GM21529 (cell line): Measurements from ENCODE around the gene LGR5.

Source experiments
- ATAC-seq: cut with Tn5 transposase; IDR thresholded peaks from one replicate; pipeline ENCODE4 v1.9.1; 2021; ENCODE audit not compliant: unreplicated experiment

LGR5 gene

GRCh38 chr12:71591601-71592000 lies 152.0 kb downstream of the LGR5 start:
- ATAC-seq: no peak

GRCh38 chr12:71592841-71593240 lies 153.2 kb downstream of the LGR5 start:
- no peak for ATAC-seq

GRCh38 chr12:71594214-71594948 lies 154.8 kb downstream of the LGR5 start:
- ATAC-seq: no peak

GRCh38 chr12:71599210-71599609 lies 159.6 kb downstream of the LGR5 start:
- no peak for ATAC-seq

- no peak for ATAC-seq
Observed at GRCh38 chr12:71601546-71601945, 161.9 kb downstream of the LGR5 start.

GRCh38 chr12:71602761-71603577 lies 163.4 kb downstream of the LGR5 start:
- no peak for ATAC-seq

GRCh38 chr12:71605039-71605438 lies 165.4 kb downstream of the LGR5 start:
- ATAC-seq: no peak

- no peak for ATAC-seq
Observed at GRCh38 chr12:71607494-71608330, 168.1 kb downstream of the LGR5 start.

GRCh38 chr12:71610031-71610795 lies 170.6 kb downstream of the LGR5 start:
- no peak for ATAC-seq

- no peak for ATAC-seq
Observed at GRCh38 chr12:71621938-71622337, 182.3 kb downstream of the LGR5 start.

- no peak for ATAC-seq
Observed at GRCh38 chr12:71625476-71625875, 185.9 kb downstream of the LGR5 start.

- peak; percentile 80 for ATAC-seq
Observed at GRCh38 chr12:71626098-71626497, 186.5 kb downstream of the LGR5 start.

- ATAC-seq: no peak
Observed at GRCh38 chr12:71626768-71627167, 187.2 kb downstream of the LGR5 start.

- no peak for ATAC-seq
Observed at GRCh38 chr12:71627438-71628002, 187.9 kb downstream of the LGR5 start.
